Natural killer cell treated with Interleukin-12 subunit alpha and Interleukin-12 subunit beta and Interleukin-15 and Interleukin-18, amount 100 ng/mL, for 72 hours (primary cell): Measurements from ENCODE around the gene DNLZ. TPM values are rescaled to one million over a fixed set of nuclear protein-coding genes. Genes with fewer than 3 reads are reported as not detected.

Experiments
- ATAC-seq, 2 donors: fragments of 150-1000 bp; cut with Tn5 transposase in 1 of 2; sonication (Bioruptor Pico), chemical (Tn5 transposase) in 1 of 2; 2 replicates each; pipeline ENCODE4 v1.10.0; 2021
- DNase-seq: peaks from one replicate; pipeline ENCODE4 v3.0.0; 2022; ENCODE audit warnings: low spot score
- H3K27ac Mint-ChIP-seq, 2 donors: 1 replicate in 1 of 2; 2 replicates in 1 of 2; pipeline ENCODE4 v1.8.0; 2022; ENCODE audit warnings: mixed read lengths in 2 of 2, mild to moderate bottlenecking in 1 of 2, moderate library complexity in 1 of 2
- H3K27me3 Mint-ChIP-seq, 2 donors: 1 replicate in 1 of 2; 2 replicates in 1 of 2; pipeline ENCODE4 v1.8.0; 2022; ENCODE audit warnings: mixed read lengths in 2 of 2
- H3K36me3 Mint-ChIP-seq: one replicate; pipeline ENCODE4 v1.8.0; 2022; ENCODE audit warnings: mixed read lengths
- H3K4me1 Mint-ChIP-seq, 2 donors: 1 replicate in 1 of 2; 2 replicates in 1 of 2; pipeline ENCODE4 v1.8.0; 2022; ENCODE audit warnings: low read depth in 2 of 2, mixed read lengths in 2 of 2, mild to moderate bottlenecking in 1 of 2
- H3K4me3 Mint-ChIP-seq: one replicate; pipeline ENCODE4 v1.8.0; 2022; ENCODE audit warnings: mixed read lengths
- H3K9me3 Mint-ChIP-seq: 2 replicates; pipeline ENCODE4 v1.8.0; 2022; ENCODE audit warnings: mixed read lengths
- total RNA-seq, 2 donors: library from RNA; stranded (reverse); gene quantifications; one replicate each; pipeline ENCODE4 v1.2.3, GENCODE V29; 2022

The DNLZ gene
- total RNA-seq, 2 donors from 2014 or later: 30.0 to 41.2 TPM

DNA sequence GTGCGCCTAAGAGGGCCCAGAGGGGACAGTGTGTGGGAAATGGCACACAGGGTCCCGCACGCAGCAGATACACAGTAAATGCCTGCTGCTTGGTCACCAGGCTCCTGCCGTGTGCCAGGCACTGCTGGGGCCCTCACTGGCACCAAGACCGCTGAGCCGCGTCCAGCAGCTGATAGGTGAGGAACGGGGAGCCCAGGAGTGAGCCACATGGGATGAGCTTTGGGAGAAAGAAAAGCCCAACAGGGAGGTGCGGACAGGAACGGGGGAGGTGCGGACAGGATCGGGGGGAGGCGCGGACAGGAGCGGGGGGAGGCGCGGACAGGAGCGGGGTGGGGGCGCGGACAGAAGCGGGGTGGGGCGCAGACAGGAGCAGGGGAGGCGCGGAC is 19.7 kb downstream of the DNLZ start:
- DNase-seq (no peak), ATAC-seq (no peak)
- H3K4me1 Mint-ChIP-seq: no peaks in the 10 kb centered on the region
- no peaks in the 10 kb centered on the region for H3K36me3 Mint-ChIP-seq
- no peaks in the 10 kb centered on the region for H3K9me3 Mint-ChIP-seq
- no peaks in the 10 kb centered on the region for H3K27me3 Mint-ChIP-seq
- no peak overlapping the region for H3K27ac Mint-ChIP-seq
- no peak overlapping the region for H3K4me3 Mint-ChIP-seq

DNA sequence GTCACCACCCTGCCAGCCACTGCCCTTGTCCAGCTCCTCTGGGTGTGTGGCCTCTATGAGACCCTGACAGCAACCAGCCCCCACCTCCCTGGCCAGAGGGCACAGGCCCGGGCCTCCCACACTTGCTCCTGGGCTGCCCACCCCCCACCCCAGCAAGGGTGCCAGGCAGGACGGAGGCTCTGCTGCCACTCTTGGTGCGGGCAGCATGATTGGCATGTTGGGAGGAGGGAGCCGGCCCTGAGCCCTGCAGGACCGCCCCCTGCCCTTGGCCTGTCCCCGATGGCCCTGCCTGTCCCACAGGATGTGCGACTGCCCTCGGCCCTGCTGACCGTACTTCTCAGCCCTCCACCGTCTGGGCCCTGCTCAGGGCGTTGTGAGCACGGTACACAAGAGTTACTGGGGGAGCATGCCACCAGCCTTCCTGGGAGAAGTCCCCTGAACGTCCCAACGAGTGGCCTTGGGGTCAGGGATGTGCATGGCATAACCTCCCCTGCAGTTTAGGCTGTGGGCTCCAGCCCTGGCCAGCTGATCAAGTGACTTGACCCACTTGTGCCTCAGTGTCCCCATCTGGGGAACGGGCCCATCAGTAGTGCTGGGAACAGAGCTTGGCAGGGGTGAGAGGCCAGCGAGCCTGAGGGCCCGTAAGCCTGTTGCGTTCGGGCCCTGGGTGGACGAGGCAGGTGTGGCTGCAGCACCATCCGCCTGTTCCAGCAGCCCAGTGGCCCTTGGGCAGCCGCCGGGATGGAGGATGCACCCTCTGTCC is 20.2 kb downstream of the DNLZ start:
- ATAC-seq (no peak), DNase-seq (no peak)
- H3K9me3 Mint-ChIP-seq: no peaks in the 10 kb centered on the region
- H3K4me3 Mint-ChIP-seq: no peak overlapping the region
- no peaks in the 10 kb centered on the region for H3K36me3 Mint-ChIP-seq
- H3K4me1 Mint-ChIP-seq: no peaks in the 10 kb centered on the region
- no peaks in the 10 kb centered on the region for H3K27me3 Mint-ChIP-seq
- H3K27ac Mint-ChIP-seq: no peak overlapping the region

DNA sequence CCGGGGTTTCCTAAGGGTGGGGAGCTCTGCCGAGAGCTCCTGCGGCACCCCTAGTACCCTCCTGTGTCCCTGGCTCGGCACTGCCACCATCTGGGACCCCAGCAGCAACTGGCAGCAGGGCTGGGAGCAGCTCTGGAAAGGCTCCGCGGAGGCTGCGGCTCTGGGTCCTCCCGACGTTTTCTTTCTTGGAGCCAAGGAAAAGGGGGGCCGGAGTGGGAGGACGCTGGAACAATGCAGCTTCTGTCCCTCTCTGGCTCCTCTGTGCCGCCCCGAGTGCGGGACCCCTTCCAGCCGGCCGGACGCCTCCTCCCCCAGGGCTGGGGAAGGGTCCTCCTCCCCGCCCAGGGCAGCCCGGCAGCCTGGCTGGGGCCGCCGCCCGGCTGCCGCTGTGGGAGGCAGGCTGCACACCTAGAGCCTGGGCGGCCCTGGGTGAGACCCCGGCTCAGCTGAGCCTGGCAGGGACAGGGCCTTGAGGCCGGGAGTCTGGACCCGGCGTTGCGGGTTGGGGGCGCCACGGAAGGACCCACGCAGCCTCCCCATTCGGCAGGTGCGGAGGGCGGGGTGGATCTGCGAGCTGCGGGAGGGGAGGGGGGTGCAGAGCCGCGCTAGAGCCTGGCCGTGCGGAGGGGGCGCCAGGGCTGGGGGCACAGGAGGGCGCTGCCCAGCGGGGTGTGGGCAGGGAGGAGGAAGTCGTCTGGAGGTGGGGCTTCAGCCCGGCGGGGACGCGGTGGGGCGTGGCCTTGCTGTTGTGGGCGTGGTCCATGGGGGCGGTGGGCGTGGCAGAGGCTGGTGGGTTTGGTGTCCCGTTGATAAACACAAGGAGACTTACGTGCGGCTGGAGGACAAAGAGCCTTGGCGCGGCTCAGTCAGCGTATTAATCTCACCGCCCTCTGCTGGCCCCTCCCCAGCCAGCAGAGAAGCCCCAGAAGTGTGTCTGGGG is 21.1 kb downstream of the DNLZ start:
- no peak overlapping the region for H3K4me3 Mint-ChIP-seq

DNA sequence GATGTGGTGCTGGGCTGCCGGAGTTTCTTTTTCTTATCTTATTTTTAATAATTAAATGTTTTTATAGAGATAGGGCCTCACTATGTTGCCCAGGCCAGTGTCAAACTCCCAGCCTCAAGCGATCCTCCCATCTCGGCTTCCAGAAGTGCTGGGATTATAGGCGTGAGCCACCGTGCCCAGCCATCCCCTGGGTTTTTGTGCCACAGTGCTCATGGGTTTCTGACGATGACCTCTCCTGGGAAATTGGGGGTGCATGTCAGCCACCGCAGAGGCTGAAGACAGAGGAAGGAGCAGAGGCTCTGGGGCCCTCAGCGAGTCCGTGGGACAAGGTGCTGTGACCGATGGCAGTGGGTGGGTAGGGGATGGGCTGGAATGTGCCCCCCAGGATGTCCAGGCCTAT is 21.8 kb downstream of the DNLZ start:
- no peaks in the 10 kb centered on the region for H3K4me1 Mint-ChIP-seq
- H3K27ac Mint-ChIP-seq: no peak overlapping the region
- DNase-seq: no peak
- H3K9me3 Mint-ChIP-seq: no peaks in the 10 kb centered on the region
- no peak overlapping the region for H3K4me3 Mint-ChIP-seq
- no peaks in the 10 kb centered on the region for H3K36me3 Mint-ChIP-seq
- no peaks in the 10 kb centered on the region for H3K27me3 Mint-ChIP-seq
- ATAC-seq: no peak

More for the DNA sequence above, 21.1 kb downstream of the DNLZ start:
- Mint-ChIP-seq H3K4me1 (no peaks in the 10 kb centered on the region), H3K27me3 (no peaks in the 10 kb centered on the region), H3K27ac (no peak overlapping the region), H3K36me3 (no peaks in the 10 kb centered on the region), H3K9me3 (no peaks in the 10 kb centered on the region)
- peak; percentile 67 to 83 for ATAC-seq
- no peak for DNase-seq

DNA sequence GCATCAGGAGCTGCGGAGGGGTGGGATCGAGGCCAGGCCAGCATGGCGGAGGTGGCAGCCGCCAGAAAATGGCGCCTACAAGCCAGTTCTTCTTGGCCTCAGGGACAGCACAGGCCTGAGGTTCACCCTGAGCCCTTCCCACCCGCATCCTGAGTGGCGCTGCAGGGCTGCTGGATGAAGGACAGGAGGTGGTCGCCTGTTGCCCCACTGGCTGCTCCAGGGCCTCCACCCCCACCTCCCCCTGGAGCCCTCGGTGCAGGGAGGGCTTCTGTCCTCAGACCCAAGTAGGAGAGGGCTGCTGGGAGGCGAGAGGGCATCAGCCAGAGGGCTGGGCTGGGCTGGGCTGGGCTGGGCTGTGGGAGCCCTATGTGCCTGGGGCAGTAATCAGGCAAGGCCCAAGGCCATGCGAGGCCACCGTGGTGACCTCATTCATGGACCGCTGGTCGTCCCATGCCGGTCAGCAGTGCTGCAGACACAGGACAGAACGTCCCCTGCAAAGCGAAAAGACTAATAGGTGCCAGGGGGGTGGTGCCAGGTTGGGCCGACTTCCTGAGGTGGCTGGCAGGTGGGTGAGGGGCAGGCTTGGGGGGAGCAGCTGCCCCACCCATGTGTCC is 22.4 kb downstream of the DNLZ start:
- ATAC-seq: no peak
- Mint-ChIP-seq H3K27me3 (no peaks in the 10 kb centered on the region), H3K4me3 (no peak overlapping the region), H3K4me1 (no peaks in the 10 kb centered on the region), H3K27ac (no peak overlapping the region), H3K36me3 (no peaks in the 10 kb centered on the region), H3K9me3 (no peaks in the 10 kb centered on the region)
- no peak for DNase-seq

DNA sequence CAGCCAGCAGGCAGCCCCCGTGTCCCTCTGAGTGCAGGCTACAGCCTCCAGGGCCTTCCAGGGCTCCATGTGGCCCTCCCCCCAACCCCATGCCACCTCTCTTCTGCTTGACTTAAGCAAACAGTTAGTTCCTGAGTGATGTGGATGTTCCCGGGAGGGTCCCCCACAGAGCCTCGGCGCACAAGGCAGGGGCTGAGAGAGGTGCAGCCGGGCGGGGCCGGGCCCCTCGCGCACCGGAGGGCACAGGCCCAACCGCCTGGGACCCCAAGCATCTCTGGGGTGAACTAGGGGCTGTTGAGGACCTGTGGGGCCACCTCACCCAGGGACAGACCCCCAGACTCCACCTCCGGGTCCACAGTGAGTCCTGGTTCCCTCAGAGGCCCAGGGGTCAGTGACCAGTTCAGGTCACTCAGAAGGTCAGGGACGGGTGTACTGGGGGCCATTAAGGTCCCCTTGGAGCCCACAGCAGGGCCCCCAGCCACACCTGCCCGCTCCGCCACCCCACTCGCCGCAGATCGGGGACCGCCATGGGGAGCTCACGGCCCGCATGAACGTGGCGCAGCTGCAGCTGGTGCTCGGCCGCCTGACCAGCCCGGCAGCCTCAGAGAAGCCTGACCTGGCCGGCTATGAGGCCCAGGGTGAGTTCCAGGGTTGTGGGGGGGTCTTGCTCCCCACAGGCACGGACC is 23.0 kb downstream of the DNLZ start:
- Mint-ChIP-seq H3K27me3 (no peaks in the 10 kb centered on the region), H3K4me3 (no peak overlapping the region), H3K9me3 (no peaks in the 10 kb centered on the region), H3K4me1 (no peaks in the 10 kb centered on the region), H3K27ac (no peak overlapping the region), H3K36me3 (no peaks in the 10 kb centered on the region)
- DNase-seq (no peak), ATAC-seq (no peak)

DNA sequence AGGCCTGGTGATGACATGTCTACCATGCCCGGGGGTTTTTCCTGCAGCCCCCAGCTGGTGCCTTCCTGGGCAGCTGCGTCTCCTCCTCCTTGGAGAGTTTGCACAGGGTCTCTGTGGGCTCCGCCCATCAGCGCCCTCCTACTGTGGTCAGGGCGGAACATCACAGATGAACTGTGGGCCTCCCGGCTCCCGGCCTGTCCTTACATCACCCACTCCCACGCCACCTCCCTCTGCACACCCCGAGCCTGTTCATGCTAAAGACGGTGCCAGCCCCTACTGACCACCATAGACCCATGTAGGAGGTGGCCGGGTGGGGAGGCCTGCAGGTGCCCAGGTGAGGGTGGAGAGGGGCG is 23.6 kb downstream of the DNLZ start:
- H3K4me3 Mint-ChIP-seq: no peak overlapping the region
- ATAC-seq (no peak), DNase-seq (no peak)
- no peaks in the 10 kb centered on the region for H3K36me3 Mint-ChIP-seq
- H3K27ac Mint-ChIP-seq: no peak overlapping the region
- H3K4me1 Mint-ChIP-seq: no peaks in the 10 kb centered on the region
- no peaks in the 10 kb centered on the region for H3K9me3 Mint-ChIP-seq
- no peaks in the 10 kb centered on the region for H3K27me3 Mint-ChIP-seq

DNA sequence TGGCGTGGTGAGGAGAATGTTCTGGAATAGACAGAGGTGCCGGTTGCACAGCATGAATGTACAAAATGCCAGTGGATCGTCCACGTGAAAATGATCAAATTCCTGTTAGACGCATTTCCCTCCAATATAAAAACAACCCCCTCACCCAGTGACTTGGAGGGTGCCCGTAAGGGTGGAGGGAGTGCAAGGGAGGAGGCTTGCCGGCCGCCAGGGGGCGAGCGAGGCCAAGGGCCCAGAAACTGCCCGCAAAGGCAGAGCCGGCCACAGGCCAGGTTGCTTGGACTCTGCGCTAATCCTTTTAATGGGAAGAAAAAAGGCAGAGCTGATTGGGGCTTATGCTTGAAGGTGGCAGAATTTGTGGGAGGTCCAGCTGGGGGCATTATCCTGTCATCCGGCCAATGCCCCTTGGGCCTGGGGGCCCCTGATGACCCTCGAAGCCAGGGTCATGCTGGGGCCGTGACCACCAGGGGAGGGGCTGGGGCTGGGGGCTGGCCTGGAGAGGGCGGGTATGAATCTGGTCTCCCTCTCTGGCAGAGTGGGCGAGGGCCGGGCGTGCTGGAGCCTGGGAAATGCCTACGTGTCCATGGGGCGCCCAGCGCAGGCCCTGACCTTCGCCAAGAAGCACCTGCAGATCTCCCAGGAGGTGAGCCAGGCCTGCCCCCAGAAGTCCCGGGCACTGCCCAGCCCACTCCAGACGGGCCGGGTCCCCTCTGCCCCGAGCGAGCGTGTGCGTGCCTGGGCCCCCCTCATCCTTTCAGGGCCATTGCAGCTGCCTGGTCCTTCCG is 24.2 kb downstream of the DNLZ start:
- Mint-ChIP-seq H3K27me3 (no peaks in the 10 kb centered on the region), H3K4me1 (no peaks in the 10 kb centered on the region), H3K9me3 (no peaks in the 10 kb centered on the region), H3K36me3 (no peaks in the 10 kb centered on the region), H3K27ac (no peak overlapping the region), H3K4me3 (no peak overlapping the region)
- DNase-seq (no peak), ATAC-seq (peak in 1 of 2 donors; percentile 52)

DNA sequence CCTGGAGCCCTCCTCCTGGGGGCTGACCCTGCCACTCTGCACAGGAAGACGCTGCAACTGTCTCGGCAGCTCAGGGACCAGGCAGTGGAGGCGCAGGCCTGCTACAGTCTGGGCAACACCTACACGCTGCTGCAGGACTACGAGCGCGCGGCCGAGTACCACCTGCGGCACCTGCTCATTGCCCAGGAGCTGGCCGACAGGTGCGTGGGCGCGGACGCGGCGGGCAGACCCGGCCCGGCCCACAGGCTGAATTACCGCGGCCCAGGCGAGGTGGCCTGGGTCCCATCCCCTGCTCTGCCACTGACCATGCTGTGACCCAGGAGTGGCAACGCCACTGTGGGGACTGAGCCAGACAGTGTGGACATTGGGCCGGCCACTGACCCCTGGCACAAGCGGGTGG is 25.0 kb downstream of the DNLZ start:
- Mint-ChIP-seq H3K27ac (no peak overlapping the region), H3K27me3 (no peaks in the 10 kb centered on the region), H3K36me3 (no peaks in the 10 kb centered on the region), H3K4me1 (no peaks in the 10 kb centered on the region), H3K4me3 (no peak overlapping the region), H3K9me3 (no peaks in the 10 kb centered on the region)
- no peak for ATAC-seq
- no peak for DNase-seq

DNA sequence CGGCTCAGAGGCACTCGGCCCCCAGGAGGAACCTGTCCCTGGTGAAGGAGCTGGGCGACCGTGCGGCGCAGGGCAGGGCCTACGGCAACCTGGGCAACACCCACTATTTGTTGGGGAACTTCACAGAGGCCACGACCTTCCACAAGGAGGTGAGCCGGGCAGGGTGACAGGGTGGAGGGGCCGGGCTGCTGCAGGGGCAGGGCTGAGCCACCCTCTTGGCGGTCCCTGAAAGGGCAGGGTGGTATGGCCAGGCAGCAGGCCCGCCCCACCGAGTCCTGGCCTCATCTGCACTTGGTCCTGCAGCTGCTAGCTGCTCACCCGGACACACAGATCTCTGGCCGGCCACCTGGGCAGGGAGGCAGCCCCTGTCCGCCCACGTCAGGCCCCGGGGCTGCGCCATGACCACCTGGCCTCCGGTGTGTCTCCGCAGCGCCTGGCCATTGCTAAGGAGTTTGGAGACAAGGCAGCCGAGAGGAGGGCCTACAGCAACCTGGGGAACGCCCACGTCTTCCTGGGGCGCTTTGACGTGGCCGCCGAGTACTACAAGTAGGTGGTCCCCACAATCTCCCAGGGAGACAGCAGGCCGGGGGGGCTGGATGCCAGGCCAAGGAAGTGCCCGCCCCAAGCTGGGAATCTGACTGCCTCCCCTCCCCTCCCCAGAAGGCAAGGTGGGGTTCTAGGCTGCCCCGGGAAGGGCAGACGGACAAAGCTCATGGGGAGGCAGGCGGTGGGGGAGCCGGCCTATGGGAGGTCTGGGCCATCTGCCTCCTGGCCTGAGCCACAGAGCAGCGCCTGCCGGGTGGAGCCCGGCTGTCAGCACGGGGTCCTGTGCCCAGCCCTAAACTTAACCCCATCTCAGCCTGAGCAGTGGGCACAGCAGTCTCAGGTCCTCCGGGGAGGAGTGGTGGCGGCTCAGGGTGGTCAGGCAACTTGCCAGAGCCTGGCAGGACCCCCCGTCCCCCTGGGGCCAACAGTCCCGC is 25.8 kb downstream of the DNLZ start:
- Mint-ChIP-seq H3K36me3 (no peaks in the 10 kb centered on the region), H3K9me3 (no peaks in the 10 kb centered on the region), H3K4me3 (no peak overlapping the region), H3K4me1 (no peaks in the 10 kb centered on the region), H3K27me3 (no peaks in the 10 kb centered on the region), H3K27ac (no peak overlapping the region)
- DNase-seq (no peak), ATAC-seq (no peak)

DNA sequence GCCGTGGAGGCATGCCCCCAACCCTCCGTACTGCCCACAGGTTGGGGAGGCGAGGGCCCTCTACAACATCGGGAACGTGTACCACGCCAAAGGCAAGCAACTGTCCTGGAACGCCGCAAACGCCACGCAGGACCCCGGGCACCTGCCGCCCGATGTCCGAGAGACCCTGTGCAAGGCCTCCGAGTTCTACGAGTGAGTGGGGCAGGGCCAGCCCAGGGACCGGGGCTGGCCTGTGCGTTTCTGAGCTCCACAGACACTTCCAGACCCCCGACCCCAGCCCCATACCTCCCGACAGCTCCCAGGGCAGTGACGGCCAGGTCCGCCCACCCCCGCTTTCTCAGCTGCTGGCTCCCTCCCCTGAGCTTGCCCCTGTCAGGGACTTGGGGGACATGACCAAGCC is 26.7 kb downstream of the DNLZ start:
- no peaks in the 10 kb centered on the region for H3K36me3 Mint-ChIP-seq
- H3K4me1 Mint-ChIP-seq: no peaks in the 10 kb centered on the region
- no peak overlapping the region for H3K27ac Mint-ChIP-seq
- no peak for ATAC-seq
- no peaks in the 10 kb centered on the region for H3K27me3 Mint-ChIP-seq
- no peaks in the 10 kb centered on the region for H3K9me3 Mint-ChIP-seq
- H3K4me3 Mint-ChIP-seq: no peak overlapping the region
- no peak for DNase-seq

DNA sequence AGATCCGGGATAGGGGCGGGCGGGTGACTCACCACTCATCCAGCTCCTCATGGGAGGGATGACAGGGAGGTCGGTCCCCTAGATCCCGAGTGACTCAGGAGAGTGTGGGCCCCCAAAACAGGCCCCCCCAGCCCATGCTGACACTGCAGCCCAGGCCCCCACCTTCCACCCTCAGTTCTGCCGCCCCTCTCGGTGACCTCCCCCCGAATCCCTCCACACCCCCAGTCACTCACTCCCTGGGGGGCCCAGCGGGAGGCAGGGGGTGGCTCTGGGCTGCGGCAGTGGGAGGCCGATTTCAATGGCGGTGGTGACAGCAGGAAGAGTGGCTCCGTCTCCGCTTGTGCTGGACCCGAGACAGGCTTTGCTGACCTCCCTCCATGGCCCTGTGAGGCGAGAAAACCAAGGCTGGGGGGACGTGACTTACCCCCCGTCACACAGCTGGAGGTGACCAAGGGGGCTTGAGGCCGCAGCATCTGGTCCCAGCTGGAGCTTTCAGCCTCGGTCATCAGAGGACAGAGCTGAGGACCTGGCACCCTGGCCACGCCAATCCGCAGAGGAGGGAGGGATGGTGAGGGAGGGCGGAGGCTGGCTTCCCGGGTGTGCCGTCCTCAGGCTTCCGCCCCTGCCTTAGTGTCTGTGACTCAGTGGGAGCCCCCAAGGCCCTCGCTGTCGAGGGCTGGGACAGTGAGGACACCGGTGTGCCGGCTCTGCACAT is 27.2 kb downstream of the DNLZ start:
- no peaks in the 10 kb centered on the region for H3K4me1 Mint-ChIP-seq
- H3K36me3 Mint-ChIP-seq: no peaks in the 10 kb centered on the region
- no peak for DNase-seq
- ATAC-seq: no peak
- no peak overlapping the region for H3K27ac Mint-ChIP-seq
- H3K27me3 Mint-ChIP-seq: no peaks in the 10 kb centered on the region
- H3K9me3 Mint-ChIP-seq: no peaks in the 10 kb centered on the region
- no peak overlapping the region for H3K4me3 Mint-ChIP-seq
